DOHH2 (cell line): Measurements from ENCODE around the gene ATP6V0A4.

ENCODE experiments used
- EZH2phosphoT487 ChIP-seq: fragments of 200-600 bp; sonication (generic); IDR thresholded peaks from 2 replicates; pipeline ENCODE4 v1.6.1; 2017; ENCODE audit warnings: borderline replicate concordance, mild to moderate bottlenecking, antibody characterized with exemption, low read length, moderate library complexity, mixed read lengths
- TF ChIP-seq, protein P1 (sequence below): fragments of 200-600 bp; sonication (generic); IDR thresholded peaks from one replicate; pipeline ENCODE4 v1.5.1; 2014; ENCODE audit warnings: antibody characterized with exemption, mild to moderate bottlenecking, low read depth, low read length; ENCODE audit not compliant: poor library complexity, severe bottlenecking

DNA sequence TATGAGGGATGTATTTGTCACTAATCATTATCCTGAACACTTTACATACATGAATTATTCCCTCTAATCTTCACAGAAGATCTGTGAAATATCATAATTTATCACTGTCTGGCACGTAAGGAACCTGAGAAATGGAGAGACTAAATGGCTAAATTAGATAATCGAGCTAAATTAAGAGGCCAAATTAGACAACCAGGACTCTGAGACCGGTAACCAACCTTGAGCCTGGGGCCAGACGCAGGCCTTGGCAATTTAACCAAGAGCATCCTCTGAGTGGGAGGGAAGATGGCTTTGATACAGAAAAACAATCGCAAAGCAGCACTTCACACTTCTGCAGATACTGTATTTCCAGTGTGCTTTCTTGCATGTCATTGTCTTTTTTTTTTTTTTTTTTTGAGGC, 118.2 kb downstream of the ATP6V0A4 start:
- TF ChIP-seq, protein P1, sequence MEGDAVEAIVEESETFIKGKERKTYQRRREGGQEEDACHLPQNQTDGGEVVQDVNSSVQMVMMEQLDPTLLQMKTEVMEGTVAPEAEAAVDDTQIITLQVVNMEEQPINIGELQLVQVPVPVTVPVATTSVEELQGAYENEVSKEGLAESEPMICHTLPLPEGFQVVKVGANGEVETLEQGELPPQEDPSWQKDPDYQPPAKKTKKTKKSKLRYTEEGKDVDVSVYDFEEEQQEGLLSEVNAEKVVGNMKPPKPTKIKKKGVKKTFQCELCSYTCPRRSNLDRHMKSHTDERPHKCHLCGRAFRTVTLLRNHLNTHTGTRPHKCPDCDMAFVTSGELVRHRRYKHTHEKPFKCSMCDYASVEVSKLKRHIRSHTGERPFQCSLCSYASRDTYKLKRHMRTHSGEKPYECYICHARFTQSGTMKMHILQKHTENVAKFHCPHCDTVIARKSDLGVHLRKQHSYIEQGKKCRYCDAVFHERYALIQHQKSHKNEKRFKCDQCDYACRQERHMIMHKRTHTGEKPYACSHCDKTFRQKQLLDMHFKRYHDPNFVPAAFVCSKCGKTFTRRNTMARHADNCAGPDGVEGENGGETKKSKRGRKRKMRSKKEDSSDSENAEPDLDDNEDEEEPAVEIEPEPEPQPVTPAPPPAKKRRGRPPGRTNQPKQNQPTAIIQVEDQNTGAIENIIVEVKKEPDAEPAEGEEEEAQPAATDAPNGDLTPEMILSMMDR: no peak
- no peak for TF ChIP-seq EZH2phosphoT487
